H9 (cell line): ENCODE results near the gene DMRTB1. TPM values are rescaled to one million over a fixed set of nuclear protein-coding genes. Genes with fewer than 3 reads are reported as not detected.

Experiments
- DNase-seq: peaks from one replicate; pipeline ENCODE4 v3.0.0-alpha.2; 2017
- H2AFZ ChIP-seq: one replicate; pipeline ENCODE4 v1.6.1; 2013; ENCODE audit warnings: mild to moderate bottlenecking, low read length, control low read depth, moderate library complexity
- H2AK5ac ChIP-seq: 2 replicates; pipeline ENCODE4 v1.6.1; 2013; ENCODE audit warnings: low read length, control low read depth, mixed read lengths; ENCODE audit not compliant: insufficient read length
- H2BK120ac ChIP-seq: one replicate; pipeline ENCODE4 v1.6.1; 2013; ENCODE audit warnings: low read depth, mild to moderate bottlenecking, low read length, control low read depth, inconsistent platforms; ENCODE audit not compliant: poor library complexity, severe bottlenecking
- H2BK12ac ChIP-seq: 2 replicates; pipeline ENCODE4 v1.6.1; 2013; ENCODE audit warnings: low read length, control low read depth, mixed read lengths, low read depth; ENCODE audit not compliant: insufficient read length
- H2BK15ac ChIP-seq: 2 replicates; pipeline ENCODE4 v1.6.1; 2013; ENCODE audit warnings: low read depth, low read length, control low read depth
- H2BK20ac ChIP-seq: one replicate; pipeline ENCODE4 v1.6.1; 2013; ENCODE audit warnings: low read depth, mild to moderate bottlenecking, low read length, control low read depth, inconsistent platforms; ENCODE audit not compliant: poor library complexity, severe bottlenecking
- H2BK5ac ChIP-seq: 2 replicates; pipeline ENCODE4 v1.6.1; 2013; ENCODE audit warnings: low read length, control low read depth, mixed read lengths; ENCODE audit not compliant: insufficient read length
- H3K14ac ChIP-seq: 2 replicates; pipeline ENCODE4 v1.6.1; 2013; ENCODE audit warnings: low read length, control low read depth; ENCODE audit not compliant: insufficient read depth
- H3K18ac ChIP-seq: 2 replicates; pipeline ENCODE4 v1.6.1; 2013; ENCODE audit warnings: low read depth, mild to moderate bottlenecking, mixed read lengths, low read length, control low read depth; ENCODE audit not compliant: insufficient read length
- H3K23ac ChIP-seq: 2 replicates; pipeline ENCODE4 v1.6.1; 2013; ENCODE audit warnings: low read length, control low read depth, mixed read lengths, low read depth; ENCODE audit not compliant: insufficient read length
- H3K23me2 ChIP-seq: 2 replicates; pipeline ENCODE4 v1.6.1; 2013; ENCODE audit warnings: low read depth, mild to moderate bottlenecking, mixed read lengths, low read length, control low read depth; ENCODE audit not compliant: insufficient read length, poor library complexity, severe bottlenecking
- H3K27ac ChIP-seq: 2 replicates; pipeline ENCODE4 v1.5.1; 2013; ENCODE audit warnings: low read length, control low read depth, mixed read lengths, low read depth; ENCODE audit not compliant: insufficient read length
- H3K27me3 ChIP-seq: 2 replicates; pipeline ENCODE4 v1.6.1; 2013; ENCODE audit warnings: low read length, control low read depth, inconsistent platforms; ENCODE audit not compliant: insufficient read depth
- H3K4ac ChIP-seq: 2 replicates; pipeline ENCODE4 v1.6.1; 2013; ENCODE audit warnings: low read depth, mild to moderate bottlenecking, control low read depth, inconsistent platforms, low read length, moderate library complexity
- H3K4me1 ChIP-seq: 2 replicates; pipeline ENCODE4 v1.6.1; 2013; ENCODE audit warnings: low read length, control low read depth, inconsistent platforms; ENCODE audit not compliant: insufficient read depth
- H3K4me2 ChIP-seq: 2 replicates; pipeline ENCODE4 v1.6.1; 2013; ENCODE audit warnings: low read length, control low read depth, mixed read lengths; ENCODE audit not compliant: insufficient read length, insufficient read depth
- H3K56ac ChIP-seq: 2 replicates; pipeline ENCODE4 v1.6.1; 2013; ENCODE audit warnings: low read depth, mild to moderate bottlenecking, mixed read lengths, low read length, control low read depth; ENCODE audit not compliant: insufficient read length
- H3K79me1 ChIP-seq: 2 replicates; pipeline ENCODE4 v1.6.1; 2013; ENCODE audit warnings: low read depth, mild to moderate bottlenecking, moderate library complexity, low read length, control low read depth, inconsistent platforms; ENCODE audit not compliant: insufficient read depth, poor library complexity, severe bottlenecking
- H3K79me2 ChIP-seq: 2 replicates; pipeline ENCODE4 v1.6.1; 2013; ENCODE audit warnings: low read length, control low read depth, inconsistent platforms; ENCODE audit not compliant: insufficient read depth
- H3K9ac ChIP-seq: 2 replicates; pipeline ENCODE4 v1.6.1; 2013; ENCODE audit warnings: low read length, control low read depth, mixed read lengths; ENCODE audit not compliant: insufficient read length; ENCODE audit errors: extremely low read depth
- H3K9me3 ChIP-seq: one replicate; pipeline ENCODE4 v1.6.1; 2013; ENCODE audit warnings: low read depth, low read length, inconsistent platforms; ENCODE audit not compliant: control insufficient read depth
- H3T11ph ChIP-seq: one replicate; pipeline ENCODE4 v1.6.1; 2013; ENCODE audit warnings: mild to moderate bottlenecking, low read length, control low read depth, inconsistent platforms
- H4K20me1 ChIP-seq: one replicate; pipeline ENCODE4 v1.6.1; 2013; ENCODE audit not compliant: control insufficient read depth, insufficient read length, insufficient read depth
- H4K5ac ChIP-seq: 2 replicates; pipeline ENCODE4 v1.6.1; 2013; ENCODE audit warnings: low read depth, mild to moderate bottlenecking, mixed read lengths, low read length, control low read depth; ENCODE audit not compliant: insufficient read length
- H4K8ac ChIP-seq: replicated peaks from 2 replicates; pipeline ENCODE4 v1.6.1; 2013; ENCODE audit warnings: low read length, control low read depth, mixed read lengths, low read depth; ENCODE audit not compliant: insufficient read length
- H4K91ac ChIP-seq: 2 replicates; pipeline ENCODE4 v1.6.1; 2013; ENCODE audit warnings: low read depth, mild to moderate bottlenecking, moderate library complexity, mixed read lengths, low read length, control low read depth; ENCODE audit not compliant: insufficient read length
- H3K27ac Mint-ChIP-seq, 3 experiments: 2 replicates in 2 of 3; 3 replicates in 1 of 3; pipeline ENCODE4 v1.8.0; 2020 to 2021; ENCODE audit warnings: mixed read lengths in 3 of 3, mild to moderate bottlenecking in 1 of 3, moderate library complexity in 1 of 3
- H3K27me3 Mint-ChIP-seq: 2 replicates; pipeline ENCODE4 v1.8.0; 2021; ENCODE audit warnings: low read depth, mild to moderate bottlenecking, moderate library complexity, mixed read lengths
- H3K36me3 Mint-ChIP-seq, 3 experiments: 2 replicates in 2 of 3; 3 replicates in 1 of 3; pipeline ENCODE4 v1.8.0; 2020 to 2021; ENCODE audit warnings: low read depth in 3 of 3, mixed read lengths in 3 of 3; ENCODE audit not compliant: insufficient read depth in 1 of 3
- H3K4me1 Mint-ChIP-seq, 2 experiments: 2 replicates each; pipeline ENCODE4 v1.8.0; 2020; ENCODE audit warnings: mixed read lengths in 2 of 2
- H3K4me3 Mint-ChIP-seq, 2 experiments: 2 replicates in 1 of 2; 3 replicates in 1 of 2; pipeline ENCODE4 v1.8.0; 2020 to 2021; ENCODE audit warnings: mild to moderate bottlenecking in 2 of 2, mixed read lengths in 2 of 2, moderate library complexity in 1 of 2
- H3K9me3 Mint-ChIP-seq, 2 experiments: 2 replicates in 1 of 2; 3 replicates in 1 of 2; pipeline ENCODE4 v1.8.0; 2020; ENCODE audit warnings: mild to moderate bottlenecking in 2 of 2, mixed read lengths in 2 of 2, moderate library complexity in 1 of 2
- CTCF ChIP-seq: fragments of 200-600 bp; sonication (generic); conservative IDR thresholded peaks from 3 replicates; pipeline ENCODE4 v1.8.0; 2021; ENCODE audit warnings: antibody characterized with exemption, mild to moderate bottlenecking
- total RNA-seq: library from RNA; stranded (reverse); gene quantifications from 2 replicates; pipeline ENCODE4 v1.2.1, GENCODE V29; 2021

Gene DMRTB1
- total RNA-seq, 1 experiment from 2014 or later = not detected

GRCh38 chr1:53430779-53431178 lies 28.4 kb upstream of the DMRTB1 start:
- Histone ChIP-seq H3T11ph (no peak overlapping the region), H4K20me1 (no peaks in the 10 kb centered on the region), H3K27ac (peak overlapping the region; percentile 98), H4K8ac (no peak overlapping the region), H3K14ac (no peak overlapping the region), H4K91ac (no peak overlapping the region), H2AFZ (no peak overlapping the region), H3K56ac (no peak overlapping the region), H2AK5ac (no peak overlapping the region), H3K4me1 (peaks cover 7% of the 10 kb centered on the region), H4K5ac (no peak overlapping the region), H3K79me1 (no peaks in the 10 kb centered on the region), H2BK5ac (no peak overlapping the region), H3K27me3 (no peaks in the 10 kb centered on the region), H3K9me3 (peaks cover 15% of the 10 kb centered on the region), H2BK15ac (no peak overlapping the region), H2BK12ac (no peak overlapping the region), H3K4ac (no peak overlapping the region; the same call in 1 of the 2 replicates), H3K18ac (no peak overlapping the region), H3K79me2 (no peaks in the 10 kb centered on the region), H3K4me2 (peak overlapping the region; percentile 26), H3K23me2 (no peaks in the 10 kb centered on the region), H3K9ac (no peak overlapping the region), H2BK20ac (no peak overlapping the region), H2BK120ac (no peak overlapping the region), H3K23ac (no peak overlapping the region)
- Mint-ChIP-seq H3K4me1 (peaks cover 91 to 92% of the 10 kb centered on the region in 2 experiments), H3K9me3 (peaks cover 28 to 32% of the 10 kb centered on the region in 2 experiments), H3K4me3 (peak overlapping the region in 1 of 2 experiments; percentile 39; a peak in 2 of 5 replicates), H3K27me3 (no peaks in the 10 kb centered on the region), H3K27ac (peak overlapping the region; percentile 99 to 100 (median 99)), H3K36me3 (peaks cover 23 to 30% (median 29%) of the 10 kb centered on the region in 3 experiments)
- no peak for TF ChIP-seq CTCF
- DNase-seq = peak; percentile 85
